T-helper 2 cell treated with Interferon-gamma antibody and Interleukin-4, amounts not matched to agents 100 ng/mL and 5 ng/mL, for 36 hours (primary cell): ENCODE results near the gene AOAH. TPM values are rescaled to one million over a fixed set of nuclear protein-coding genes. Genes with fewer than 3 reads are reported as not detected.
"Not testable (repeated sequence)": the region's sequence is repeated elsewhere in the genome, so short reads cannot be mapped to it uniquely, and the experiment has no call there.

Experiments
- intact Hi-C: fragments of 100-400 bp; cut with micrococcal nuclease; formaldehyde crosslinking; loops from one replicate; pipeline ENCODE4 v1.15.1; 2023
- total RNA-seq: library from RNA; stranded (reverse); gene quantifications from 2 replicates; pipeline ENCODE4 v1.2.3, GENCODE V29; 2022

Gene AOAH
- total RNA-seq, 1 donor from 2014 or later, result 46.0 TPM

- intact Hi-C loops, result no loop called here
Measured at GRCh38 chr7:36521133-36521532, 203.2 kb downstream of the AOAH start.

DNA sequence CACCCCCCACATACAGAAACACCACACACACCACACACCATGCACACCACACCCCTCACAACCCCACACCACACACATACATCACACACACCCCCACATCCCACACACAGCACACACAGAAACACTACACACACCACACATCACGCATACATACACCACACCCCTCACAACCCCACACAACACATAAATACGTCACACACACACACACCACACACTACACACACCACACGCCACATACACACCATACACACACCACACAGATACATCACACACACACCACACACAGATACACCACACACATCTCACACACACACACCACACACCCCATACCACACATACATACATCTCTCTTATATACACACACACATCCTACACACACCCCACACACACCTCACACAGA is 208.4 kb downstream of the AOAH start:
- intact Hi-C loops, result no loop called here

DNA sequence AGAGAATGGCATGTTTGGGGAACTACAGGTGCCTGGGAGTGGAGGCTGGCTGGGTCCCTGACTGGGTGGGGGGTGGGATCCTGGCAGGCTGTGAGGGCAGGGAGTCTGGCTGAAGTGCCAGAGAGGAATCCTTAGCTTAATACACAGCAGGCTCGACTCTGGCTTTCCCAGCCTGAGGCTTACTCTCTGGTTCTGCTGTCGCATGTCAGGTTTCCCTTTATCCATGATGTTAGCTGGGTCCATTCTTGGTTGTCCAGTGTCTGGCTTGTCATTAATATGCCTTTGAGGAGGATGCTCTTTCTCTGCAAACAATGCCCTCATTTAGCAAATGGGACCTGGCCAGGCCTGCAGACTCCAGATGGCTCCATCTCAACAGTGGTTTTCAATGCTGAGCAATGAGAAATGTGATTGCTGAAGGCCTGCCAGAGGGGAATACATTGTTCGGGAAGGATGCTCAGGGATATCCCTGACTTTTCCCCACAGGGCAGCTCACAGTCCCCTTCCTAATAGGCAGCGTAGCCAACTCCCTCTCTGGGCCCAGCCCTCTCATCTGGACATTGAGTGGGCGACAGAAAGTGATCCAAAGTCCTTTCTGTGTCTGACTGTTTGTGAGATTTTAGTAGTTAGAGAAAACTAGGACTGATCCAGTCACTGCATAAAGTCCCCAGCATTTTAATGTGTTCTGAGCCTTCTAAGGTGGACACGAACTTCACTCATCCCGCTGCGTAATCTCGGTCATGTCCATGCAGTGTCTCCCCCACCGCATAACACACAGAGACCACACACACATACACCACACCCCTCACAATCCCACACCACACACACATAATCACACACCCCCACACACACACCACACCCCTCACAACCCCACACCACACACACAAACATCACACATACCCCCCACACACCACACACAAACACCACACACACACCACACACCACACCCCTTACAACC is 209.7 kb downstream of the AOAH start:
- intact Hi-C loops, result no loop called here

DNA sequence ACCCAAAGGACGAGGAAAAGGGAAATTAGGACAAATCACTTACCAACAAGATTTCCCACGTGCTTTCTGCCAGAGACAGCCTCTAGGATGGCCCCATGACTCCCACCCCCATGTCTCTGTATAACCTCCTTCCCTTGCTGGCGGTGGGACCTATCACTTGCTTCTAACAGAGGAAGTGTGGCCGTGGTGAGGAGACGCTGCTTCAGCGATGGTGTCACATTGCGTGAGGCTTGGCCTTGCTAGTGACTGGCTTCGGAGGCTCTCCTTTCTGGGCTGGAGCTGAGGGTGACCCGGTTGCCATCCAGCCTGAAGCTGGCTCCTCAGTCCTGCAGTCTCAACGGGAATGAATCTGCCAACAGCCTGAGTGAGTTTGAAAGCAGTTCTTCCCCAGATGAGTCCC is 210.9 kb downstream of the AOAH start:
- intact Hi-C loops, result no loop called here

DNA sequence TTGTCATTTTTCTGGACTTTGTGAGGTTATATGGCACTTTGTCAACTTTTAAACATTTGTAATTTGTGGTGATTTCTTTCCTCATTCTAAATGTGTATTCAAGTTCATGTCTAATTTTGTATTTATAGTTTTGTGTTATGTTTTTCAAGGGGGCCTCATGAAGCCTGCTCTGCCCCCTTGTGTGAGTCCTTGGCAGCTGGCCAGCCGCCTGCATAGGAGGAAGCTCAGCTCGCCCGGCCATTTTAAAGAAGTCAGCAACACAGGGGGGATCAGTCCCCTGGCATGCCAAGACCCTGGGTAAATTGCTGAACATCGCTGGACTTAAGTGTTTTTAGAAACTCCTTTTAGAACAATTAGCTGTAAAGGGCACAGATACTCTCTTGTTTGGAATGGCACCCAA is 211.7 kb downstream of the AOAH start:
- intact Hi-C loops, result no loop called here

GRCh38 chr7:36509962-36510361 is 214.3 kb downstream of the AOAH start:
- intact Hi-C loops, result no loop called here

DNA sequence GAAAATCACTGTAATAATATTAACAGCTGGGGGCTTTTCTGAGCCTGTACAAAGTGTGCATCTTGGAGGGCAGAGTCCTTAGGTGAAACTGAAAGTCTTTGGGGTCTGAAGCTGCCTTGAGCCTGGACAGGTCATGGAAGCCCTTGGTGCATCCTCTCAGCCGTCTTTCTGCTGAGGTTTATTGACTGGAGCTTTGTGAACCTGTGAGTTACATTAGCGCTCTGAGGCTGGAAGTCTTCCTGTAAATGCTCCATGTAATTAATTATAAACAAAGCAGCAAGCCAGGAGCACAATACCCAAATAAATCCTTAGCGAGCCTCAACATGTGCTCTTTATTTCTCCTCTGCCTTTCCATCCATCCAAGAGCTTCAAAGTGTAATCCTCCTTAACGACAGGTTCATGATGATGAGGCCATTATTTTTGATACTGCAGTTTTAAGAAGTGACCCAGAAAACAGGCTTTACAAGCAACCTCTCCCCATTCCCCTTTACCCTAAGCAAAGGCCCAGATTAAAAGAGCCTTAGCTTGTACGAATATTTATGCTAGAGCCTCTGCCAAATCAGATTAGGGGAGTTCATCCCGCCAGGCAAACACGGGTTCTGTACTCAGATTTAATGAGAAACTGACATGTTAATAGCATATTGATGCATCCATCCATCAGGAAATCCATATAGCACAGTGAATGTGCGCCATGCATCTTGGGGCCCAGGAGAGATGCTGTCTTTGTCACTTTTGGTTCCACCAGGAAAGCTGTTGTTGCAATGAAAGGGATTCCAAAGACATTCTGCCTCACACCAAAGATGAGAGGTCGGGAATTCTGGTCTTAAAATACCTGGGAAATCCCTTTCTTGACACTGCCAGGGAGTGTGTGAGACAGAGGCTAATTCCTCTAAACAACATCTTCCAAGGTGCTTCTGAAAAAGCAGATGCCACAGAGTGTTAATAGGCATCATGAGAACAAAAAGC is 216.5 kb downstream of the AOAH start:
- intact Hi-C loops, result no loop called here

- intact Hi-C loops, result no loop called here
Measured at GRCh38 chr7:36506820-36507219, 217.5 kb downstream of the AOAH start.

- intact Hi-C loops, result no loop called here
Measured at GRCh38 chr7:36506130-36506798, 218.0 kb downstream of the AOAH start.

GRCh38 chr7:36504617-36505016 is 219.7 kb downstream of the AOAH start:
- intact Hi-C loops, result not testable (repeated sequence)

DNA sequence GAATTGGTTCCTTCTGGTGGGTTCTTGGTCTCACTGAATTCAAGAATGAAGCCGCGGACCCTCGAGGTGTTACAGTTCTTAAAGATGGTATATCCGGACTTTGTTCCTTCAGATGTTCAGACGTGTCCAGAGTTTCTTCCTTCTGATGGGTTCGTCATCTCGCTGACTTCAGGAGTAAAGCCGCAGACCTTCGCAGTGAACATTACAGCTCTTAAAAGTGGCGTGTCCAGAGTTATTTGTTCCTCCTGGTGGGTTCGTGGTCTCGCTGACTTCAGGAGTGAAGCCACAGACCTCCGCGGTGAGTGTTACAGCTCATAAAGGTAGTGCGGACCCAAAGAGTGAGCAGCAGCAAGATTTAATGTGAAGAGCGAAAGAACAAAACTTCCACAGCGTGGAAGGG is 220.1 kb downstream of the AOAH start:
- intact Hi-C loops, result not testable (repeated sequence)

- intact Hi-C loops, result no loop called here
Measured at GRCh38 chr7:36497775-36498174, 226.5 kb downstream of the AOAH start.

DNA sequence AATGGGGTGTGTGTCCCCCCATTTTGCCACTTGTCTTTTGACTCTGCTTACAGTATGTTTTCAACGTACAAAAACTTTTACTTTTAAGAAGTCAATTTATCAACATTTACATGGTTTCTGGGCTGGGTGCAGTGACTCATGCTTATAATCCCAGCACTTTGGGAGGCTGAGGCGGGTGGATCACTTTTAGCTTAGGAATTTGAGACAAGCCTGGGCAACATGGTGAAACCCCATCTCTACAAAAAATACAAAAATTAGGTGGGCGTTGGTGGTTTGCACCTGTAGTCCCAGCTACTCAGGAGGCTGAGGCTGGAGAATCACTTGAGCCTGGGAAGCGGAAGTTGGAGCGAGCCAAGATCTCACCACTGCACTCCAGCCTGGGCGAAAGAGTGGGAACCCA is 227.1 kb downstream of the AOAH start:
- intact Hi-C loops, result not testable (repeated sequence)

DNA sequence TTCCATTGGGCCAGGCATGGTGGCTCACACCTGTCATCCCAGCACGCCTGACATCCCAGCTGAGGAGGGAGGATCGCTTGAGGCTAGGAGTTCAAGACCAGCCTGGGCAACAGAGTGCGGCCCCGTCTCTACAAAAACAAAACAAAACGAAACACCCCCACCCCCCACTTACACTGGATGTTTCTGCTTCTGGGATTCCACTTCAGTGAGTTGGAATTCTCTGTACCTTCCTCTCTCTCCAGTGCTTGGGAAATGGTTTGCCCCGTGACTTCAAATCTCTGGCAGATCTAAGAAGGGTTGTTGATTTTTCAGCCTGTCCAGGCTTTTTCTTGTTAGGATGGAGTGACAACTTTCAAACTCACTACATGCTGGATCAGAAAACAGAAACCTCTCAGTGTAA is 227.7 kb downstream of the AOAH start:
- intact Hi-C loops, result no loop called here

GRCh38 chr7:36491317-36491716 is 233.0 kb downstream of the AOAH start:
- intact Hi-C loops, result no loop called here

GRCh38 chr7:36490419-36490830 is 233.9 kb downstream of the AOAH start:
- intact Hi-C loops, result no loop called here

DNA sequence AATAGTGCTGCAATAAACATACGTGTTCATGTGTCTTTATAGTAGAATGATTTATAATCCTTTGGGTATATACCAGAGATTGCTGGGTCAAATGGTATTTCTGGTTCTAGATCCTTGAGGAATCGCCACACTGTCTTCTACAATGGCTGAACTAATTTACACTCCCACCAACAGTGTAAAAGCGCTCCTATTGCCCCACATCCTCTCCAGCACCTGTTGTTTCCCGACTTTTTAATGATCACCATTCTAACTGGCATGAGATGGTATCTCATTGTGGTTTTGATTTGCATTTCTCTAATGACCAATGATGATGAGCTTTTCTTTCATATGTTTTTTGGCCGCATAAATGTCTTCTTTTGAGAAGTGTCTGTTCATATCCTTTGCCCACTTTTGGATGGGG is 235.6 kb downstream of the AOAH start:
- intact Hi-C loops, result loop anchor here (10.0 kb wide), 1 partner anchor 866 kb away; no protein-coding TSS in a partner anchor

DNA sequence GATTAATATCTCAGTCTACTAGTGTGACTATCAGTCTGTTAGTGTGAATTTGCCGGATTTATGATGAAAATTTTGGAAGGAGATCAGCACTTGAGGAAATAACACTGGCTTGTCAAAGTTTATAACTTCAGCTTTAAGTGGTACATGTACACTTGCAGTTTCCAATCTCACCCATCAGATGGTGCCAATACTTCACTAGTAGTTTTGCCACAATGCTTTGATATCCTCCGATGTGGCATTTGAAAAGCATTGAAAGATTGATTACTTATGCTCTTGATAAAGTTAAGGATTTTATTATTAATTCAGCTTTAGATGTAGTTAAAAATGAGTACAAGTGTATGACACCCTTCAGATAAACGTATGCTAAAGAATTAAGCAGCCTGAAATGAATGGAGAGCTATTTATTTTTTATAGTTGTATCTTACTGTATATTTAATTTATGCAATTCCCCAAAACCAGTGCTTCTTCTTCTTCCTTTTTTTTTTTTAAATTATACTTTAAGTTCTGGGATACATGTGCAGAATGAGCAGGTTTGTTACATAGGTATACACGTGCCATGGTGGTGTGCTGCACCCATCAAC is 236.4 kb downstream of the AOAH start:
- intact Hi-C loops, result loop anchor here (1.0 to 10.0 kb wide), 4 partner anchors 183 to 867 kb away; no protein-coding TSS in a partner anchor

GRCh38 chr7:36486336-36486735 is 238.0 kb downstream of the AOAH start:
- intact Hi-C loops, result loop anchor here (10.0 kb wide), 1 partner anchor 868 kb away; no protein-coding TSS in a partner anchor

- intact Hi-C loops, result loop anchor here (10.0 kb wide), 1 partner anchor 871 kb away; no protein-coding TSS in a partner anchor
Measured at GRCh38 chr7:36484265-36484664, 240.0 kb downstream of the AOAH start.

DNA sequence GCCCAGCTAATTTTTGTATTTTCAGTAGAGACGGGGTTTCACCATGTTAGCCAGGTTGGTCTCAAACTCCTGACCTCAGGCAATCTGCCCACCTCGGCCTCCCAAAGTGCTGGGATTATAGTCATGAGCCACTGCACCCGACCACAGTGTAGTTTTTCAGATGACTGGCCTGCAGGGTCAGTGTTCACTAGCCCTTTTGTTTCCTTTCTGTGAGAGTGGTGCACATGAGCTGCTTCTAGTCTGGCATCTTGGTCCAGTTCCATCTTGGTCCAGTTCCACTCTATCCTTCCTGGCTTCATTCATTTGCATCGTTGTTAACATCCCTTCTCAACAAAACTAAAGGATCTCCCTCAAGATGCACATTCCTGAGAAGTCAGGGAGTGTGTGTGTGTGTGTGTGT is 240.4 kb downstream of the AOAH start:
- intact Hi-C loops, result loop anchor here (10.0 kb wide), 1 partner anchor 871 kb away; no protein-coding TSS in a partner anchor
